NCI-H526 treated with DMSO at 0.1 percent for 48 hours (cell line): ENCODE data around the gene SPAG7.

Experiments used
- DNase-seq: peaks from one replicate; lab custom pipeline; 2025; lab: John Stamatoyannopoulos, UW

Gene SPAG7

GRCh38 chr17:4950075-4950745 is 17.4 kb downstream of the SPAG7 start:
- DNase-seq, result no peak

GRCh38 chr17:4949321-4950074 is 18.1 kb downstream of the SPAG7 start:
- DNase-seq, result no peak

GRCh38 chr17:4948931-4949320 is 18.7 kb downstream of the SPAG7 start:
- no peak for DNase-seq

- DNase-seq, result peak; percentile 70
Observed at GRCh38 chr17:4948166-4948930, 19.3 kb downstream of the SPAG7 start, which contains the start of gene PFN1. Gene PFN1 (minus strand): TSS chr17:4948530. CDS start chr17:4948394, 136 bp downstream.

GRCh38 chr17:4947411-4948165 is 20.0 kb downstream of the SPAG7 start:
- no peak for DNase-seq

GRCh38 chr17:4947010-4947410 is 20.6 kb downstream of the SPAG7 start:
- DNase-seq, result no peak

GRCh38 chr17:4946312-4946976 is 21.2 kb downstream of the SPAG7 start:
- no peak for DNase-seq

GRCh38 chr17:4945944-4946280 is 21.7 kb downstream of the SPAG7 start:
- no peak for DNase-seq

- DNase-seq, result no peak
Observed at GRCh38 chr17:4945176-4945943, 22.3 kb downstream of the SPAG7 start.

- DNase-seq, result no peak
Observed at GRCh38 chr17:4944554-4945175, 23.0 kb downstream of the SPAG7 start.

- no peak for DNase-seq
Observed at GRCh38 chr17:4944163-4944553, 23.5 kb downstream of the SPAG7 start.

- DNase-seq, result no peak
Observed at GRCh38 chr17:4942760-4943508, 24.7 kb downstream of the SPAG7 start.

GRCh38 chr17:4941319-4941610 is 26.4 kb downstream of the SPAG7 start:
- no peak for DNase-seq

GRCh38 chr17:4940555-4941318 is 26.9 kb downstream of the SPAG7 start:
- DNase-seq, result no peak

- peak; percentile 96 for DNase-seq
Observed at GRCh38 chr17:4939796-4940554, 27.6 kb downstream of the SPAG7 start, which contains the start of the genes RNF167 and SLC25A11. Gene RNF167 (plus strand): TSS chr17:4940268. CDS start chr17:4940910, 642 bp downstream. Gene SLC25A11 (minus strand): TSS chr17:4940046. CDS start chr17:4939910, 136 bp downstream.

- DNase-seq, result no peak
Observed at GRCh38 chr17:4939546-4939795, 28.1 kb downstream of the SPAG7 start.

GRCh38 chr17:4938688-4939545 is 28.7 kb downstream of the SPAG7 start:
- no peak for DNase-seq
